Measurements from ENCODE around the gene TMEM242. TPM values are rescaled to one million over a fixed set of nuclear protein-coding genes. Genes with fewer than 3 reads are reported as not detected.

The TMEM242 gene
- total RNA-seq, 4 donors from 2014 or later = 0.20 to 8.4 (median 5.8) TPM

DNA sequence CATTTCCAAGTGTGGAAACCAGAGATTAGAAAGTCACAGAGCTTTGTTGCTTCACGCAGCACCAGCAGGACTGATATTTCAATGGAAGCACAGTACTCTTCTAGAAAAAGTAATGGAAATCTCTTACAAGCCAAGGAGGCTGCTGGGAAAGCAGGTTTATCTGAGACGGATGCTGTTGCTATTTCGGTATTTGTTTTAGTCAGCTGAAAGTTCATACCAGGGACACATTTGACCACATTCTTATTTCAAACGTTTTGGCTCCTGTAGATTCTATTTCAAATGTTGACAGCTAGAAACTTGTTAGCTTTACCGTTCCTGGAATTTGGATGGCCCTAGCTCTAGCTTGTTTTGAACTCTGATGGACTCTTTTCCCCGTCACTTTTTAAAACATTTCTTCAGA lies 3.7 kb upstream of the TMEM242 start:
- Histone ChIP-seq H3K9me3 (no peaks in the 10 kb centered on the region), H3K27ac (no peak overlapping the region), H3K4me3 (no peak overlapping the region), H3K4me1 (peaks cover 5 to 14% (median 11%) of the 10 kb centered on the region in 4 donors), H3K36me3 (no peaks in the 10 kb centered on the region), H3K27me3 (peaks cover 3% of the 10 kb centered on the region)
- in situ Hi-C loops (cut with MboI; ENCODE audit: low pct_ligation_motif_present in 1 of 4, low pct_unique_long_range_greater_than_20kb in 1 of 4, low sequenced_read_pairs in 3 of 4) (loop anchor here in 2 of 4 donors (10.0 to 25.0 kb wide), 3 partner anchors 48 to 285 kb away; no protein-coding TSS in a partner anchor), intact Hi-C loops (cut with DNase I; ENCODE audit: low total_unique reads) (no loop called here)
- DNase-seq = no peak
- TF ChIP-seq, protein P1, sequence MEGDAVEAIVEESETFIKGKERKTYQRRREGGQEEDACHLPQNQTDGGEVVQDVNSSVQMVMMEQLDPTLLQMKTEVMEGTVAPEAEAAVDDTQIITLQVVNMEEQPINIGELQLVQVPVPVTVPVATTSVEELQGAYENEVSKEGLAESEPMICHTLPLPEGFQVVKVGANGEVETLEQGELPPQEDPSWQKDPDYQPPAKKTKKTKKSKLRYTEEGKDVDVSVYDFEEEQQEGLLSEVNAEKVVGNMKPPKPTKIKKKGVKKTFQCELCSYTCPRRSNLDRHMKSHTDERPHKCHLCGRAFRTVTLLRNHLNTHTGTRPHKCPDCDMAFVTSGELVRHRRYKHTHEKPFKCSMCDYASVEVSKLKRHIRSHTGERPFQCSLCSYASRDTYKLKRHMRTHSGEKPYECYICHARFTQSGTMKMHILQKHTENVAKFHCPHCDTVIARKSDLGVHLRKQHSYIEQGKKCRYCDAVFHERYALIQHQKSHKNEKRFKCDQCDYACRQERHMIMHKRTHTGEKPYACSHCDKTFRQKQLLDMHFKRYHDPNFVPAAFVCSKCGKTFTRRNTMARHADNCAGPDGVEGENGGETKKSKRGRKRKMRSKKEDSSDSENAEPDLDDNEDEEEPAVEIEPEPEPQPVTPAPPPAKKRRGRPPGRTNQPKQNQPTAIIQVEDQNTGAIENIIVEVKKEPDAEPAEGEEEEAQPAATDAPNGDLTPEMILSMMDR (IDR thresholded peaks at IDR 0.05) = no peak
- TF ChIP-seq EP300 (IDR thresholded peaks at IDR 0.05; ENCODE audit: low read depth) (no peak), POLR2A (IDR thresholded peaks at IDR 0.05) (no peak), POLR2AphosphoS5 (IDR thresholded peaks at IDR 0.05) (no peak)
- 20 to 28% methylated on average over 6 of the region's 6 CpGs for WGBS, 2 donors (ENCODE audit: low coverage in 1 of 2)

DNA sequence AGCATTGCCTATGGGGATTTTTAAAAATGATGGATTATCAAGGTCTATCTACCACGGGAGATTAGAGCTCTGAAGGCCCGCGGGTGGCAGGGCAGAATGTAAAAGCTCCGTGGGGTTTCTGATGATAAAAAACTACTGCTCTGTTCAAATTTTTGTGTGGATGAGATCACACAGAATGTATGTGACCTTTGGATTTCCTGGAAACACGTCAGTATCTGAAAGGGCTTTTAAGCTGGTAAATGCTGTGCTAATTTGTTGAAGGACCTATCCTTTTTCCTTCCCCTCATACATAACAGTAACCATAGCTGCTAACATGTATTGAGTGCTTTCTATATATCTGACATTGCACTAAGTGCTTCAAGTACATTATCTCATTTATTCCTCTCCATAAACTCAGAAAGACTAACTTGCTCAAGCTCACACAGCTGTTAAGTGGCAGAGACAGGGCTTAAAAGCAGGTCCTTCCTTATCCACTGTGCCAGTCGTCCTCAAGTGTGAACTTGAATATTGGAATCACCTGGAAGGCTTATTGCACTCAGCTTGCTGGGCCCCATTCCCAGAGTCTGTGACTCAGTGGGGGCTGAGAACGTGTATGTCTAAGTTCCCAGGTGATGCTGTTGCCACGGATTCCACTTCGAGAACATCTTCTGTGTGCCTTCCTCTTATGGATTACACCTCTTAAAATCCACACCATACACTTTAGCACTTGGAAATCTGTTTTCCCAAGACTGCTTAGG lies 1.9 kb upstream of the TMEM242 start:
- TF ChIP-seq, protein P1 (IDR thresholded peaks at IDR 0.05) = no peak
- TF ChIP-seq EP300 (IDR thresholded peaks at IDR 0.05; ENCODE audit: low read depth) (no peak), POLR2A (IDR thresholded peaks at IDR 0.05) (no peak), POLR2AphosphoS5 (IDR thresholded peaks at IDR 0.05) (no peak)
- intact Hi-C loops (cut with DNase I; ENCODE audit: low total_unique reads) = no loop called here
- Histone ChIP-seq H3K36me3 (no peaks in the 10 kb centered on the region), H3K27me3 (peaks cover 3% of the 10 kb centered on the region), H3K9me3 (no peaks in the 10 kb centered on the region), H3K27ac (no peak overlapping the region), H3K4me3 (no peak overlapping the region), H3K4me1 (peaks cover 5 to 18% (median 11%) of the 10 kb centered on the region in 4 donors)
- in situ Hi-C loops (cut with MboI; ENCODE audit: low pct_ligation_motif_present in 1 of 4, low pct_unique_long_range_greater_than_20kb in 1 of 4, low sequenced_read_pairs in 3 of 4) = loop anchor here in 2 of 4 donors (10.0 to 25.0 kb wide), 3 partner anchors 50 to 287 kb away; no protein-coding TSS in a partner anchor
- no peak for DNase-seq
- WGBS, 2 donors (ENCODE audit: low coverage in 1 of 2) = 24 to 60% methylated on average over 5 to 9 of the region's 9 CpGs

DNA sequence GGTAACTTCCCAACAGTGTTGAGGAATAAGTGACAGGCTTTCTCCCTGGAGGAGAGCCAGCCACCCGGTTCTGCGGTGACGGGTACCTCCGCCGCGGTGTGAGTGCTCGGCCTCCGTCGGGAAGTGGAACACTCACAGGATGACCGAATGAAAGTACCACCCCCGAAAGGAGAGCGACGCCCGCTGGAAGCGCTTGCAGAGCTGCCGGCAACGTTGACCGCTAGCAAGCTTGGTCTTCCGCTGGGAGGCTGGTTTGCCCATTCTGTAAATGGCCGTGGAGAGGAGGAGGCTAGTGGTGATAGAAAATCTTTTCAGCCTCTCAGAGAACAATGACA lies 614 bp upstream of the TMEM242 start:
- H3K9me3 ChIP-seq = no peaks in the 10 kb centered on the region
- peaks cover 5 to 18% (median 11%) of the 10 kb centered on the region in 4 donors for H3K4me1 ChIP-seq
- peak overlapping the region; percentile 60 to 79 (median 72) for H3K4me3 ChIP-seq
- H3K36me3 ChIP-seq = peaks cover 0 to under 1% (median 0%) of the 10 kb centered on the region in 4 donors
- intact Hi-C loops (cut with DNase I; ENCODE audit: low total_unique reads) = loop anchor here (5.0 kb wide), 1 partner anchor 58 kb away; the partner anchor contains the start of gene ZDHHC14
- H3K27me3 ChIP-seq = peaks cover 3% of the 10 kb centered on the region
- in situ Hi-C loops (cut with MboI; ENCODE audit: low pct_ligation_motif_present in 1 of 4, low pct_unique_long_range_greater_than_20kb in 1 of 4, low sequenced_read_pairs in 3 of 4) = loop anchor here in 2 of 4 donors (10.0 kb wide), 2 partner anchors 51 to 261 kb away; no protein-coding TSS in a partner anchor
- H3K27ac ChIP-seq = peak overlapping the region; percentile 90 to 97 (median 94)
- DNase-seq = peak; percentile 75
- 2% methylated on average over 20 of the region's 20 CpGs; no CpG with 5 or more reads in 1 of the 2 donors for WGBS, 2 donors (ENCODE audit: low coverage in 1 of 2)
- no peak for TF ChIP-seq EP300 (IDR thresholded peaks at IDR 0.05; ENCODE audit: low read depth)
- TF ChIP-seq, protein P1 (IDR thresholded peaks at IDR 0.05) = no peak
- peak; percentile 3 to 36 (median 25) for TF ChIP-seq POLR2AphosphoS5 (IDR thresholded peaks at IDR 0.05)
- no peak for TF ChIP-seq POLR2A (IDR thresholded peaks at IDR 0.05)

DNA sequence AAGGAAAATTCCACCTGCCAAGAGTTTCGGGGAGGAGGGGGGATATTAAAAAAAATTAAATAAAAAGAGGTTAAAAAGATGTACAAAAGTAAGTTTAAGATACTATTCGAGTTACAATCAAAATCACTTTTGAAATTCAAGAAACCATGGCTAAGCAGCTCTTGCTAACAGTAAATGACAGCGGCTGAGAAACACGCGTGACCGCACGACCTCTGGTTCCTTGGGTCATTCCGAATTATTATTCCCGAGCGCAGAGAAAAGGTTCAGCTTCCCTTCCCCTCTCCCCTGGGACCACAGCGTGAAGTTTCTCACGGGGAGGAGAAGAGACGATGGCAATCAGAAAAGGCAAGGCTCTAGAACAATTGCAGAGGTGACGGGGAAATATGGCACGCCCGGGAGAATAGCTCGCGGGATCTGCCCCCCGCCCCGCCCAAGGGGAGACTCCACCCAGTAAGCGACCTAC lies 496 bp downstream of the TMEM242 start:
- Histone ChIP-seq H3K4me3 (peak overlapping the region; percentile 60 to 79 (median 72)), H3K4me1 (peaks cover 5 to 18% (median 11%) of the 10 kb centered on the region in 4 donors), H3K27me3 (no peaks in the 10 kb centered on the region), H3K9me3 (no peaks in the 10 kb centered on the region), H3K36me3 (peaks cover 0 to 11% (median 2%) of the 10 kb centered on the region in 4 donors), H3K27ac (peak overlapping the region; percentile 90 to 97 (median 94))
- WGBS, 2 donors (ENCODE audit: low coverage in 1 of 2) = 3 to 5% methylated on average over 2 to 17 of the region's 21 CpGs
- intact Hi-C loops (cut with DNase I; ENCODE audit: low total_unique reads) (loop anchor here (5.0 kb wide), 1 partner anchor 59 kb away; the partner anchor contains the start of gene ZDHHC14), in situ Hi-C loops (cut with MboI; ENCODE audit: low pct_ligation_motif_present in 1 of 4, low pct_unique_long_range_greater_than_20kb in 1 of 4, low sequenced_read_pairs in 3 of 4) (loop anchor here in 2 of 4 donors (10.0 kb wide), 2 partner anchors 52 to 262 kb away; no protein-coding TSS in a partner anchor)
- TF ChIP-seq POLR2A (IDR thresholded peaks at IDR 0.05) (no peak), EP300 (IDR thresholded peaks at IDR 0.05; ENCODE audit: low read depth) (no peak), POLR2AphosphoS5 (IDR thresholded peaks at IDR 0.05) (no peak)
- TF ChIP-seq, protein P1 (IDR thresholded peaks at IDR 0.05) = no peak
- DNase-seq = peak; percentile 92
